Activated CD8-positive, alpha-beta memory T cell treated with anti-CD3 and anti-CD28 coated beads for 1 hour (primary cell): ENCODE results near the gene ICA1.

Experiments
- DNase-seq, 2 donors: peaks; one replicate each; pipeline ENCODE4 v3.0.0-alpha.2; 2020; ENCODE audit warnings: low read depth in 1 of 2; ENCODE audit errors: extremely low read depth in 1 of 2

Gene ICA1

GRCh38 chr7:8165150-8165549, 96.8 kb downstream of the ICA1 start:
- no peak for DNase-seq

GRCh38 chr7:8162181-8162580, 99.8 kb downstream of the ICA1 start:
- DNase-seq: no peak

GRCh38 chr7:8161364-8161828, 100.6 kb downstream of the ICA1 start:
- DNase-seq: no peak

- no peak for DNase-seq
Measured at GRCh38 chr7:8160779-8161345, 101.1 kb downstream of the ICA1 start.

GRCh38 chr7:8160250-8160649, 101.7 kb downstream of the ICA1 start:
- no peak for DNase-seq

- no peak for DNase-seq
Measured at GRCh38 chr7:8159595-8159994, 102.4 kb downstream of the ICA1 start.

- DNase-seq: no peak
Measured at GRCh38 chr7:8157296-8157695, 104.7 kb downstream of the ICA1 start.

GRCh38 chr7:8155836-8156235, 106.1 kb downstream of the ICA1 start:
- no peak for DNase-seq

GRCh38 chr7:8154272-8154671, 107.7 kb downstream of the ICA1 start:
- DNase-seq: no peak

GRCh38 chr7:8152489-8153192, 109.3 kb downstream of the ICA1 start:
- DNase-seq: no peak

GRCh38 chr7:8151161-8151725, 110.7 kb downstream of the ICA1 start:
- no peak for DNase-seq

- no peak for DNase-seq
Measured at GRCh38 chr7:8149222-8149621, 112.7 kb downstream of the ICA1 start.

- no peak for DNase-seq
Measured at GRCh38 chr7:8147760-8148463, 114.1 kb downstream of the ICA1 start.

GRCh38 chr7:8146788-8147413, 115.1 kb downstream of the ICA1 start:
- DNase-seq: no peak

- DNase-seq: no peak
Measured at GRCh38 chr7:8146106-8146787, 115.7 kb downstream of the ICA1 start.

GRCh38 chr7:8144856-8145255, 117.1 kb downstream of the ICA1 start:
- no peak for DNase-seq

- DNase-seq: no peak
Measured at GRCh38 chr7:8143151-8143874, 118.7 kb downstream of the ICA1 start.

- no peak for DNase-seq
Measured at GRCh38 chr7:8142477-8142876, 119.5 kb downstream of the ICA1 start.

GRCh38 chr7:8141070-8141469, 120.9 kb downstream of the ICA1 start:
- DNase-seq: no peak
